Esophagus (tissue), 2 donors: ENCODE measurements around the gene DMD. TPM values are rescaled to one million over a fixed set of nuclear protein-coding genes. Genes with fewer than 3 reads are reported as not detected.

Experiments
- H3K27ac ChIP-seq, 2 donors: one replicate each; pipeline ENCODE4 v1.5.1; 2013; ENCODE audit warnings: low read depth in 2 of 2, mild to moderate bottlenecking in 2 of 2, inconsistent platforms in 1 of 2, low read length in 1 of 2, moderate library complexity in 1 of 2
- H3K27me3 ChIP-seq, 2 donors: one replicate each; pipeline ENCODE4 v1.6.1; 2013; ENCODE audit warnings: low read length in 2 of 2, control low read depth in 1 of 2, mild to moderate bottlenecking in 1 of 2; ENCODE audit not compliant: insufficient read depth in 2 of 2, control insufficient read depth in 1 of 2
- H3K36me3 ChIP-seq, 2 donors: one replicate each; pipeline ENCODE4 v1.6.1; 2013; ENCODE audit warnings: low read length in 1 of 2; ENCODE audit not compliant: control insufficient read depth in 2 of 2, insufficient read depth in 2 of 2
- H3K4me1 ChIP-seq, 2 donors: one replicate each; pipeline ENCODE4 v1.6.1; 2013; ENCODE audit warnings: low read length in 1 of 2; ENCODE audit not compliant: control insufficient read depth in 2 of 2, insufficient read depth in 2 of 2
- H3K4me3 ChIP-seq, 2 donors: one replicate each; pipeline ENCODE4 v1.5.1; 2013; ENCODE audit warnings: low read length in 2 of 2, mild to moderate bottlenecking in 2 of 2, low read depth in 1 of 2, moderate library complexity in 1 of 2
- H3K9me3 ChIP-seq, 2 donors: one replicate each; pipeline ENCODE4 v1.6.1; 2013; ENCODE audit warnings: mild to moderate bottlenecking in 2 of 2, low read depth in 1 of 2, low read length in 1 of 2, moderate library complexity in 1 of 2; ENCODE audit not compliant: control insufficient read depth in 2 of 2, insufficient read depth in 1 of 2
- WGBS, 2 donors: extraction: QIAGEN DNeasy Blood & Tissue Kit; methylation state at CpG; one replicate each; pipeline ENCODE4 v1.1.7; 2013; 5-methylcytosine and 5-hydroxymethylcytosine counted together
- polyA plus RNA-seq, 2 donors: library from polyadenylated mRNA; stranded (reverse); fragments of 200-250 nt; gene quantifications; one replicate each; pipeline ENCODE4 v1.2.3, GENCODE V29; 2013
- donor health status: healthy with polysubstance abuse.
- donor health status: Bipolar disorder and iron deficiency.

DMD gene
- polyA plus RNA-seq, 2 donors = 2.4 to 3.6 TPM

DNA sequence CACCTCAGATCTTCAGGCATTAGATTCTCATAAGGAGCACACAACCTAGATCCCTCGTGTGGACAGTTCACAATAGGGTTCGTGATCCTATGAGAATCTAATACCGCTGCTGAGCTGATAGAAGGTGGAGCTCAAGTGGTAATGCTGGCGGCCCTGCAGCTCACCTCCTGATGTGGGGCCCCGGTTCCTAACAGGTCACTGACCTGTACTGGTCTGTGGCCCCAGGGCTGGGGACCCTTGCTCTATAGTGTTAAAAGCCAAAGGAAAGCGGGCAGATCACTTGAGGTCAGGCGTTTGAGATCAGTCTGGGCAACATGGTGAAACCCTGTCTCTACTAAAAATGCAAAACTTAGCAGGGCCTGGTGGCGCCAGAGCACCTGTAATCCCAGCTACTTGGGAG, 1092.5 kb downstream of the DMD start:
- H3K9me3 ChIP-seq = peaks cover 0 to 3% of the 10 kb centered on the region in 2 donors
- no peak overlapping the region for H3K27ac ChIP-seq
- no peaks in the 10 kb centered on the region for H3K27me3 ChIP-seq
- H3K4me1 ChIP-seq = no peaks in the 10 kb centered on the region
- no peak overlapping the region for H3K4me3 ChIP-seq
- WGBS, 2 donors = 83 to 89% methylated on average over 8 of the region's 8 CpGs
- no peaks in the 10 kb centered on the region for H3K36me3 ChIP-seq

GRCh38 chrX:32116047-32116446, 1095.3 kb downstream of the DMD start:
- no peaks in the 10 kb centered on the region for H3K36me3 ChIP-seq
- WGBS, 2 donors = 54 to 78% methylated on average over 3 of the region's 3 CpGs
- no peak overlapping the region for H3K27ac ChIP-seq
- H3K9me3 ChIP-seq = no peaks in the 10 kb centered on the region
- no peaks in the 10 kb centered on the region for H3K27me3 ChIP-seq
- no peaks in the 10 kb centered on the region for H3K4me1 ChIP-seq
- H3K4me3 ChIP-seq = no peak overlapping the region

DNA sequence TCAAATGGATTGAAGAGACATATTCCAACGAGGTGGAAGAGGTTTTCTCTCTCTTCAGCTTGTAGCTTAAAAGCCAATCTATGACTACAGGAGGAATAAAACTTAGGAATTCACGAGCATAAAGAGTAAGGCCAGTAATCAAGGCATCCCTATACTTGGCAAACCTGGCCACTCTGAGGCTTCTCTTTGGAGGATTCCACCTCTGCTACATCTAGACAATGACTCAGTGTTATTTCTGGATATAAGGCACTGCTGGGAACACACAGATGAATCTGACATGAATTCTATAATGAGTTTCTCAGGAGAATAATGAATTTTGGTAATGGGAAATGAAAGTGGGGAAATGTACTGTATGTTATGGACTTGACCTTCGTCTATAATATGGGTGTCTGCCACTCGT, 1123.7 kb downstream of the DMD start:
- Histone ChIP-seq H3K27ac (no peak overlapping the region), H3K36me3 (no peaks in the 10 kb centered on the region), H3K4me1 (no peaks in the 10 kb centered on the region), H3K9me3 (no peaks in the 10 kb centered on the region), H3K27me3 (no peaks in the 10 kb centered on the region), H3K4me3 (no peak overlapping the region)
- WGBS, 2 donors = 61 to 62% methylated on average over 4 of the region's 4 CpGs

GRCh38 chrX:32084757-32085156, 1126.6 kb downstream of the DMD start:
- no peaks in the 10 kb centered on the region for H3K36me3 ChIP-seq
- H3K4me1 ChIP-seq = no peaks in the 10 kb centered on the region
- H3K27me3 ChIP-seq = no peaks in the 10 kb centered on the region
- 83 to 88% methylated on average over 7 of the region's 7 CpGs for WGBS, 2 donors
- no peak overlapping the region for H3K27ac ChIP-seq
- no peaks in the 10 kb centered on the region for H3K9me3 ChIP-seq
- no peak overlapping the region for H3K4me3 ChIP-seq

DNA sequence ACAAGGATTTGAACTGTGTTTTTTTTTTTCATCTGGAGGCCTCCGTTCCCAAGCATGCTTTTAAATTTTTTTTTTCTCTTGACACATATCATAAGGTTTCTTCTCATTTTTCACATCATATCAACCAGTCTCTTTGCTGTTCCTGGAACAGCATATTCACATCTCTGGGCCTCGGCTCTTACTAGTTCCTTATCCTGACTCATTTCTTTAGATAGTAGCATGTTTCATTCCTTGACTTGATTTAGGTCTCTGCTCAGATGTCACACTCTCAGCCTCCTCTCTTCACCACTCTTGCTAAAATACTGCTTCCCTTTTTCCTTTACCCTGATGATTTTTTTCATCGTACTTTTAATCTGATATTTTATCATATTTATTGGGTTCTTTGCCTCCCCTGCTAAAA, 1163.1 kb downstream of the DMD start:
- Histone ChIP-seq H3K4me1 (no peaks in the 10 kb centered on the region), H3K36me3 (no peaks in the 10 kb centered on the region), H3K27ac (no peak overlapping the region), H3K4me3 (no peak overlapping the region), H3K27me3 (no peaks in the 10 kb centered on the region), H3K9me3 (no peaks in the 10 kb centered on the region)
- 75 to 82% methylated on average over 3 of the region's 3 CpGs for WGBS, 2 donors

DNA sequence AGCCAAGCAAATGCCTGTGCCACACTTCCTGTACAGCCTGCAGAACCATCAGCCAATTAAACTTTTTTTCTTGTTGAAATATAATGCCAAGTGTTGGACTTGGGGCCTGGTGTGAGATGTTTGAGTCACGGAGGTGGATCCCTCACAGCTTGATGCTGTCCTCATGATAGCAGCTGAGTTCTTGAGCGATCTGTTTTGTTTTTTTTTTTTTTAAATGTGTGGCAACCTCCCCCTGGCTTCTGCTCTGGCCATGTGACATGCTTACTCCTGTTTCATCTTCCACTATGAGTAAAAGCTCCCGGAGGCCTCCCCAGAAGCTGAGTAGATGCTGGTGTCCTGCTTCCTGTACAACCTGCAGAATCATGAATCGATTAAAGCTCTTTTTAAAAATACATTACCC, 1166.2 kb downstream of the DMD start:
- H3K9me3 ChIP-seq = no peaks in the 10 kb centered on the region
- no peak overlapping the region for H3K27ac ChIP-seq
- WGBS, 2 donors = 76 to 81% methylated on average over 4 of the region's 4 CpGs
- H3K27me3 ChIP-seq = no peaks in the 10 kb centered on the region
- H3K4me3 ChIP-seq = no peak overlapping the region
- H3K4me1 ChIP-seq = no peaks in the 10 kb centered on the region
- H3K36me3 ChIP-seq = no peaks in the 10 kb centered on the region

DNA sequence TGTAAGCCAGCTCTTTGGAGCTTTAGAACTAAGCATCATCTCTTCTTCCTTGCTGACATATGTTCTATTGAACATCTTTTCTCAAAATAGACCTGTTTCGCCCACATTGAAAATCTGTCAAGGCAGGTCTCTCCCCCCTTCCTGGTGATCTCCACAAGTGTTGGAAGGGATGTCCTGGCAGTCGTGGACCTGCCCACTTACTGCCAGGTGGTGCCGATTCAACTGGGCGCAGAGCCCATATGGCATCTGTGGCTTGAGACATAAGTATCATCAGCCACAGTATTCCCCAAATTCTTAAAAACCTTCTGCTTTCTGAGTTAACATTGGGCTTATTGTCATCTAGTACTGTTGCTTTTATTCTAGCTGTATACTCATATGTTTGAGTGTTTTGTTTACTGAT, 1170.2 kb downstream of the DMD start:
- Histone ChIP-seq H3K36me3 (no peaks in the 10 kb centered on the region), H3K4me3 (no peak overlapping the region), H3K4me1 (no peaks in the 10 kb centered on the region), H3K9me3 (no peaks in the 10 kb centered on the region), H3K27ac (no peak overlapping the region), H3K27me3 (no peaks in the 10 kb centered on the region)
- WGBS, 2 donors = 76 to 83% methylated on average over 4 of the region's 4 CpGs

DNA sequence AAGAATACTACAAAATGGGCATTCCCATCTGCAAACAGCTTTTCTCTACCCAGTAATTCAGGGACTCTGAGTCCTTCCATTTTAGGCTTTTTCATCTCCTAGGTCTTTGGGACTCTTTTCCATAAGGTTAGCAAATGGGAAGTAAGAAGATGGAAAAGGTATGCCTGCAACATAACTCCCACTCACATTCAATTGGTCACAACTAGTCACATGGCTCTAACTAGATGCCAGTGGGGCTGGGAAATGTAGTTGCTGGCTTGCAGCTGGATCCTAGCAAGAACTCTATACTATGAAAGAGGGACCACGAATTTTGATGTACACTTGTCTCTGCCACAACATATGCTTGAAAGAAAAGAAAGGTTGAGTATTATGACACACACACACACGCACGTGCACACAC, 1184.6 kb downstream of the DMD start:
- Histone ChIP-seq H3K9me3 (no peaks in the 10 kb centered on the region), H3K27me3 (no peaks in the 10 kb centered on the region), H3K36me3 (no peaks in the 10 kb centered on the region), H3K4me1 (no peaks in the 10 kb centered on the region), H3K27ac (no peak overlapping the region), H3K4me3 (no peak overlapping the region)
- 62 to 68% methylated on average over 3 of the region's 3 CpGs for WGBS, 2 donors

DNA sequence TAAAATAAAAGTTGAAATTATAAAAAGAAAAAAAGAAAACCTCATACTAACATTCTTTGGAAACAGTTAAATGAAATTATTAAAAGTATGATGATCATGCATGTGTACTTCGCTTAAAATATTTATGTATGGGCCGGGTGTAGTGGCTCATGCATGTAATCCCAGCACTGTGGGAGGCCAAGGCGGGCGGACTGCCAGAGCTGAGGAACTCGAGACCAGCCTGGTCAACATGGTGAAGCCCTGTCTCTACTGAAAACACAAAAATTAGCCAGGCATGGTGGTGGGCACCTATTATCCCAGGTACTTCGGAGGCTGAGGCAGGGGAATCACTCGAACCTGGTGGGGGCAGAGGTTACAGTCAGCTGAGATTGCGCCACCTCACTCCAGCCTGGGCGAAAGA, 1187.3 kb downstream of the DMD start:
- Histone ChIP-seq H3K27ac (no peak overlapping the region), H3K4me1 (no peaks in the 10 kb centered on the region), H3K36me3 (no peaks in the 10 kb centered on the region), H3K4me3 (no peak overlapping the region), H3K27me3 (no peaks in the 10 kb centered on the region), H3K9me3 (no peaks in the 10 kb centered on the region)
- 77 to 89% methylated on average over 9 of the region's 9 CpGs for WGBS, 2 donors

DNA sequence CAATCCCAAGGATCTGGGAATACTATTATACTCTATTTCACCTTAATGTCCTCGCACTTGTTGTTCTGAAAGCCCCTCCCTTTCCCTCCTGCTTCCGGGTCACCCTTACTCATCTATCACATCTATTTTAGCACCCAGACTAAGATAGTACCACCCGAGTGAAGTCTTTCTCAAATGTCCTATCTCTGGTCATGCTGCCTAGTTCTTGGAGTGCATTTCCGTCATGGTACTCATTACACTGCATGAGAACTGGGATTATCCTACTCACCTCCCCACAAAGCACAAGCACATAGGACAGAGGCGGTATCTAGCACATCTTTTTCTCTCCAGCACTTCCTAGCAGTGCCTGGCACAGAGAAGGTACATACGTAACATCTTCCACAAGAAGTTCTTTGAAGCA, 1195.2 kb downstream of the DMD start:
- 74 to 90% methylated on average over 6 of the region's 6 CpGs for WGBS, 2 donors
- no peaks in the 10 kb centered on the region for H3K4me1 ChIP-seq

More for the DNA sequence above, 1195.2 kb downstream of the DMD start:
- H3K36me3 ChIP-seq = no peaks in the 10 kb centered on the region
- H3K27ac ChIP-seq = no peak overlapping the region
- H3K4me3 ChIP-seq = no peak overlapping the region
- H3K9me3 ChIP-seq = no peaks in the 10 kb centered on the region
- H3K27me3 ChIP-seq = no peaks in the 10 kb centered on the region
